MM.1S (cell line): ENCODE results near the gene C16orf95.

Experiments used
- DNase-seq: peaks from one replicate; pipeline ENCODE4 v3.0.0-alpha.2; 2015
- H2AFZ ChIP-seq: fragments of 300-600 bp; sonication (generic); 2 replicates; pipeline ENCODE4 v1.6.0; 2016; ENCODE audit warnings: antibody characterized with exemption, low read length
- H3F3A ChIP-seq: fragments of 300-600 bp; sonication (generic); 2 replicates; pipeline ENCODE4 v1.6.1; 2016; ENCODE audit warnings: mild to moderate bottlenecking, antibody characterized with exemption, low read length, moderate library complexity, mixed read lengths; ENCODE audit not compliant: insufficient read depth
- H3K27ac ChIP-seq: fragments of 300-600 bp; sonication (generic); 2 replicates; pipeline ENCODE4 v1.5.1; 2016; ENCODE audit warnings: mild to moderate bottlenecking, low read length
- H3K27me3 ChIP-seq: fragments of 300-600 bp; sonication (generic); replicated peaks from 2 replicates; pipeline ENCODE4 v1.6.0; 2016; ENCODE audit warnings: low read length; ENCODE audit not compliant: insufficient read depth
- H3K36me3 ChIP-seq: fragments of 300-600 bp; sonication (generic); replicated peaks from 2 replicates; pipeline ENCODE4 v1.6.1; 2016; ENCODE audit warnings: mild to moderate bottlenecking, low read length, mixed read lengths; ENCODE audit not compliant: insufficient read depth
- H3K4me1 ChIP-seq: fragments of 300-600 bp; sonication (generic); 2 replicates; pipeline ENCODE4 v1.6.1; 2016; ENCODE audit warnings: low read length, mixed read lengths
- H3K4me2 ChIP-seq: fragments of 300-600 bp; sonication (generic); 2 replicates; pipeline ENCODE4 v1.6.0; 2016; ENCODE audit warnings: low read depth, low read length
- H3K4me3 ChIP-seq: fragments of 300-600 bp; sonication (generic); 2 replicates; pipeline ENCODE4 v1.5.1; 2016; ENCODE audit warnings: low read length, mixed read lengths
- H3K79me2 ChIP-seq: fragments of 300-600 bp; sonication (generic); 2 replicates; pipeline ENCODE4 v1.6.1; 2016; ENCODE audit warnings: mixed run types, low read length, mixed read lengths
- H3K9ac ChIP-seq: fragments of 300-600 bp; sonication (generic); 2 replicates; pipeline ENCODE4 v1.6.1; 2016; ENCODE audit warnings: low read length, mixed read lengths
- H3K9me2 ChIP-seq: fragments of 300-600 bp; sonication (generic); replicated peaks from 2 replicates; pipeline ENCODE4 v1.6.1; 2016; ENCODE audit warnings: mild to moderate bottlenecking, low read length, mixed read lengths; ENCODE audit not compliant: insufficient read depth
- H3K9me3 ChIP-seq: fragments of 300-600 bp; sonication (generic); replicated peaks from 2 replicates; pipeline ENCODE4 v1.6.1; 2016; ENCODE audit warnings: mild to moderate bottlenecking, low read length, mixed read lengths; ENCODE audit not compliant: insufficient read depth
- H4K20me1 ChIP-seq: fragments of 300-600 bp; sonication (generic); 2 replicates; pipeline ENCODE4 v1.6.1; 2016; ENCODE audit warnings: mild to moderate bottlenecking, low read length, moderate library complexity, mixed read lengths; ENCODE audit not compliant: insufficient read depth
- CTCF ChIP-seq: fragments of 300-600 bp; sonication (generic); IDR thresholded peaks from 2 replicates; pipeline ENCODE4 v1.5.1; 2016; ENCODE audit warnings: antibody characterized with exemption, low read length, mixed read lengths
- EZH2 ChIP-seq: fragments of 300-600 bp; sonication (generic); optimal IDR thresholded peaks from 2 replicates; pipeline ENCODE3; 2017; ENCODE audit warnings: low read depth, mild to moderate bottlenecking, antibody characterized with exemption, low read length, mixed read lengths
- EZH2phosphoT487 ChIP-seq: fragments of 300-600 bp; sonication (generic); IDR thresholded peaks from 2 replicates; pipeline ENCODE4 v1.6.1; 2018; ENCODE audit warnings: antibody characterized with exemption, low read length

Gene C16orf95

GRCh38 chr16:87316450-87316922, 706 bp downstream of the C16orf95 start:
- H3K79me2 ChIP-seq: peaks cover 21% of the 10 kb centered on the region
- H2AFZ ChIP-seq: no peak overlapping the region
- TF ChIP-seq EZH2phosphoT487: no peak
- no peak for TF ChIP-seq EZH2
- no peak for TF ChIP-seq CTCF
- 0 out of 2 replicates have a peak, but pooled peaks cover 4% of the 10 kb centered on the region for H3F3A ChIP-seq
- no peaks in the 10 kb centered on the region for H4K20me1 ChIP-seq
- no peaks in the 10 kb centered on the region for H3K9me3 ChIP-seq
- H3K27ac ChIP-seq: peak overlapping the region; percentile 72; the same call in 1 of the 2 replicates
- H3K4me3 ChIP-seq: peak overlapping the region; percentile 76
- peaks cover 12% of the 10 kb centered on the region for H3K4me1 ChIP-seq
- H3K9ac ChIP-seq: peak overlapping the region; percentile 95; the same call in 1 of the 2 replicates
- H3K4me2 ChIP-seq: peak overlapping the region; percentile 63; the same call in 1 of the 2 replicates
- H3K27me3 ChIP-seq: no peaks in the 10 kb centered on the region
- no peak for DNase-seq
- no peaks in the 10 kb centered on the region for H3K9me2 ChIP-seq
- no peaks in the 10 kb centered on the region for H3K36me3 ChIP-seq

GRCh38 chr16:87314990-87315420, 2.2 kb downstream of the C16orf95 start:
- no peaks in the 10 kb centered on the region for H3K27me3 ChIP-seq
- H3K9me2 ChIP-seq: no peaks in the 10 kb centered on the region
- H3K4me3 ChIP-seq: peak overlapping the region; percentile 63
- TF ChIP-seq EZH2phosphoT487 (no peak), CTCF (no peak), EZH2 (no peak)
- H3K4me1 ChIP-seq: peaks cover 12% of the 10 kb centered on the region
- no peaks in the 10 kb centered on the region for H4K20me1 ChIP-seq
- H3K4me2 ChIP-seq: peak overlapping the region; percentile 72
- peak overlapping the region; percentile 58; the same call in 1 of the 2 replicates for H2AFZ ChIP-seq
- H3K9ac ChIP-seq: peak overlapping the region; percentile 58
- peak overlapping the region; percentile 49; the same call in 1 of the 2 replicates for H3K27ac ChIP-seq
- H3F3A ChIP-seq: 0 out of 2 replicates have a peak, but pooled peaks cover 4% of the 10 kb centered on the region
- DNase-seq: peak; percentile 61
- no peaks in the 10 kb centered on the region for H3K9me3 ChIP-seq
- H3K36me3 ChIP-seq: no peaks in the 10 kb centered on the region
- H3K79me2 ChIP-seq: peaks cover 21% of the 10 kb centered on the region

GRCh38 chr16:87312008-87312407, 5.2 kb downstream of the C16orf95 start:
- Histone ChIP-seq H4K20me1 (no peaks in the 10 kb centered on the region), H3K79me2 (peaks cover 8% of the 10 kb centered on the region; the same call in 1 of the 2 replicates), H3K9me3 (no peaks in the 10 kb centered on the region), H3K4me2 (no peak overlapping the region), H3K4me3 (no peak overlapping the region), H3K9ac (no peak overlapping the region), H3K36me3 (no peaks in the 10 kb centered on the region), H3K27me3 (no peaks in the 10 kb centered on the region), H3K27ac (no peak overlapping the region), H3K9me2 (no peaks in the 10 kb centered on the region), H2AFZ (no peak overlapping the region), H3F3A (0 out of 2 replicates have a peak, but pooled peaks cover 4% of the 10 kb centered on the region), H3K4me1 (peaks cover 12% of the 10 kb centered on the region)
- no peak for TF ChIP-seq CTCF
- no peak for TF ChIP-seq EZH2phosphoT487
- TF ChIP-seq EZH2: no peak
- no peak for DNase-seq
